Thyroid gland (tissue), 4 donors: ENCODE results near the gene NUMB. TPM values are rescaled to one million over a fixed set of nuclear protein-coding genes. Genes with fewer than 3 reads are reported as not detected.

Experiments
- DNase-seq, 2 donors: peaks; one replicate each; pipeline ENCODE4 v3.0.0-alpha.2; 2019
- H3K27ac ChIP-seq, 3 donors: fragments of 200-600 bp; sonication (generic); 1 replicate in 2 of 3; 2 replicates in 1 of 3; pipeline ENCODE4 v1.5.1; 2016 to 2019; ENCODE audit warnings: mild to moderate bottlenecking in 1 of 3, moderate library complexity in 1 of 3
- H3K27me3 ChIP-seq: fragments of 200-600 bp; sonication (generic); one replicate; pipeline ENCODE4 v1.5.1; 2019
- H3K36me3 ChIP-seq, 2 donors: fragments of 200-600 bp; sonication (generic); one replicate each; pipeline ENCODE4 v1.5.1; 2016 to 2019
- H3K4me1 ChIP-seq, 2 donors: fragments of 200-600 bp; sonication (generic); one replicate each; pipeline ENCODE4 v1.5.1; 2017 to 2019
- H3K4me3 ChIP-seq, 3 donors: fragments of 200-600 bp; sonication (generic); replicated peaks in 1 of 3; 1 replicate in 2 of 3; 2 replicates in 1 of 3; pipeline ENCODE4 v1.5.1; 2016; ENCODE audit warnings: mild to moderate bottlenecking in 1 of 3
- H3K9me3 ChIP-seq: fragments of 200-600 bp; sonication (generic); one replicate; pipeline ENCODE4 v1.5.1; 2017
- POLR2A ChIP-seq, 2 donors: fragments of 450-650 bp; IDR thresholded peaks; one replicate each; pipeline ENCODE4 v1.6.1; 2017; ENCODE audit warnings: antibody characterized with exemption in 2 of 2, mild to moderate bottlenecking in 2 of 2, moderate library complexity in 1 of 2
- WGBS, 2 donors: methylation state at CpG; one replicate each; pipeline ENCODE4 v1.1.5; 2017; 5-methylcytosine and 5-hydroxymethylcytosine counted together
- intact Hi-C: fragments of 100-400 bp; cut with DNase I; formaldehyde crosslinking; loops from one replicate; pipeline ENCODE4 v1.15.1; 2023
- total RNA-seq, 4 donors: library from RNA; depleted of rRNA; stranded (reverse); fragments of >200 nt; gene quantifications; one replicate each; pipeline ENCODE4 v1.2.3, GENCODE V29; 2016
- TF ChIP-seq, protein P1 (sequence below), 6 experiments: fragments of 200-600 bp in 3 of 6; fragments of 450-650 bp in 3 of 6; sonication (generic) in 3 of 6; IDR thresholded peaks; one replicate each; pipeline ENCODE4 v1.5.1; 2016 to 2019; ENCODE audit warnings: antibody characterized with exemption in 6 of 6, mild to moderate bottlenecking in 2 of 6, inconsistent platforms in 1 of 6, moderate library complexity in 1 of 6

NUMB gene
- total RNA-seq, 4 donors from 2014 or later, result 67.1 to 101 (median 86.7) TPM

DNA sequence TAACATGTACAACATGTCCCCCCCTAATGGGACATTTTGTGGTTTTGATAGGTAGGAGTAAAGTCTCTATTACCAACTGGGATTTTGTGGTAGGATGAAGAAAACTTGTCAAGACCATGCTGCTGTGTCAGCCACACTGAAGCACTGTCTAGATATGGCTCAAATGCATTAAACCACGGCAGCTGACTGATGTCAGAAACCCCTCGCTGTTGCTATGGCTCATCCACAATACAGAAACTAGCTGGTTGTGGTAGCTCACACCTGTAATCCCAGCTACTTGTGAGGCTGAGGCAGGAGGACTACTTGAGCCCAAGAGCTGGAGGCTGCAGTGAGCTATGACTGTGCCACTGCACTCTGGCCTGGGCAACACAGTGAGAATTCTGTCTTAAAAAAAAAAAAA is 181.0 kb downstream of the NUMB start:
- DNase-seq, result no peak
- 88 to 95% methylated on average over 2 of the region's 2 CpGs for WGBS, 2 donors

DNA sequence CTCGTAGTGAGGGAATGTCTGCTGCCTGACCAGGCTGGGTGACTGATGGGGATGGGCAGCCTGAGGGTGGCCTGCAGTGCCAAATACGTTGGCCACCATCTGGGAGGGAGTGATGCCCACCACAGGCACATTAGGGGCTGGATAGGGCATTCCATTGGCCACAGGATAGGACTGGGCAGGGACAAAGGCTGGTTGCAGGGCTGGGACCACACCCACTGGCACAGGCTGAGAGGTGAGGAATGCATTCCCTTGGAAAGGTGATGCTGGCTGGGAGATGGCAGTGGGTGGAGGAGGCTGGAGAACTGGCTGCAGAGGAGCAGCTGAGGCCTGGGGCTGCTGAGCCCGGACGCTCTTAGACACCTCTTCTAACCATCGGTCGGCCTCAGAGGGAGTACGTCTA is 181.5 kb downstream of the NUMB start:
- H3K36me3 ChIP-seq, result peaks cover 21 to 36% of the 10 kb centered on the region in 2 donors
- DNase-seq, result no peak
- intact Hi-C loops, result no loop called here
- no peak overlapping the region for H3K27ac ChIP-seq
- TF ChIP-seq, protein P1, sequence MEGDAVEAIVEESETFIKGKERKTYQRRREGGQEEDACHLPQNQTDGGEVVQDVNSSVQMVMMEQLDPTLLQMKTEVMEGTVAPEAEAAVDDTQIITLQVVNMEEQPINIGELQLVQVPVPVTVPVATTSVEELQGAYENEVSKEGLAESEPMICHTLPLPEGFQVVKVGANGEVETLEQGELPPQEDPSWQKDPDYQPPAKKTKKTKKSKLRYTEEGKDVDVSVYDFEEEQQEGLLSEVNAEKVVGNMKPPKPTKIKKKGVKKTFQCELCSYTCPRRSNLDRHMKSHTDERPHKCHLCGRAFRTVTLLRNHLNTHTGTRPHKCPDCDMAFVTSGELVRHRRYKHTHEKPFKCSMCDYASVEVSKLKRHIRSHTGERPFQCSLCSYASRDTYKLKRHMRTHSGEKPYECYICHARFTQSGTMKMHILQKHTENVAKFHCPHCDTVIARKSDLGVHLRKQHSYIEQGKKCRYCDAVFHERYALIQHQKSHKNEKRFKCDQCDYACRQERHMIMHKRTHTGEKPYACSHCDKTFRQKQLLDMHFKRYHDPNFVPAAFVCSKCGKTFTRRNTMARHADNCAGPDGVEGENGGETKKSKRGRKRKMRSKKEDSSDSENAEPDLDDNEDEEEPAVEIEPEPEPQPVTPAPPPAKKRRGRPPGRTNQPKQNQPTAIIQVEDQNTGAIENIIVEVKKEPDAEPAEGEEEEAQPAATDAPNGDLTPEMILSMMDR (IDR thresholded peaks at IDR 0.05), result no peak
- no peak overlapping the region for H3K4me3 ChIP-seq
- no peaks in the 10 kb centered on the region for H3K27me3 ChIP-seq
- no peaks in the 10 kb centered on the region for H3K4me1 ChIP-seq
- no peaks in the 10 kb centered on the region for H3K9me3 ChIP-seq
- WGBS, 2 donors, result 97 to 98% methylated on average over 5 to 7 of the region's 7 CpGs

More for the DNA sequence above, 181.0 kb downstream of the NUMB start:
- TF ChIP-seq, protein P1 (IDR thresholded peaks at IDR 0.05), result no peak
- TF ChIP-seq POLR2A (IDR thresholded peaks at IDR 0.05), result no peak
- H3K4me3 ChIP-seq, result no peak overlapping the region
- no peak overlapping the region for H3K27ac ChIP-seq
- no peaks in the 10 kb centered on the region for H3K4me1 ChIP-seq
- intact Hi-C loops, result no loop called here
- H3K27me3 ChIP-seq, result no peaks in the 10 kb centered on the region
- H3K9me3 ChIP-seq, result no peaks in the 10 kb centered on the region
- peaks cover 21 to 40% of the 10 kb centered on the region in 2 donors for H3K36me3 ChIP-seq

DNA sequence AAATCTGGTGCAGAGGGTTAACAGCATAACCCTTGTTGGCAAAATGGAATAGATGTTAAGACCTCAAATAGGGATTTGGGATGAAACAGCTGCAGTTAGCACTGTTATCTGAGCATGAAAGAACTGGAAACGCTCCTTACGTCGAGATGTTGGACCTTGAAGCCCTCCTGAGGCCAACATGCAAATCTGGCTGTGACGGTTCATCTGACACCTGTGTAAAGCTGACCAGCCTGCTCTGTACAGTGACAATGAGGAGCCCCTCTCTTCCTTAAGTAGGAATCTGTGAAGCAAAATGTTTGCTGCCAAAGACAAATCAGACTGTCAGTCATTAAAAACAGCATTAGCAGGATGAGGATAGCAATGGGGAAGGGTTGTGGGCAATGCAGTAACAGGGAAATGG is 184.5 kb downstream of the NUMB start:
- no peak for DNase-seq
- H3K9me3 ChIP-seq, result no peaks in the 10 kb centered on the region
- H3K27ac ChIP-seq, result no peak overlapping the region
- WGBS, 2 donors, result 80 to 96% methylated on average over 4 of the region's 4 CpGs
- no peak for TF ChIP-seq POLR2A (IDR thresholded peaks at IDR 0.05)
- TF ChIP-seq, protein P1 (IDR thresholded peaks at IDR 0.05), result no peak
- H3K27me3 ChIP-seq, result no peaks in the 10 kb centered on the region
- H3K4me3 ChIP-seq, result no peak overlapping the region
- intact Hi-C loops, result no loop called here
- H3K4me1 ChIP-seq, result peaks cover 8 to 15% of the 10 kb centered on the region in 2 donors
- peaks cover 14 to 25% of the 10 kb centered on the region in 2 donors for H3K36me3 ChIP-seq

DNA sequence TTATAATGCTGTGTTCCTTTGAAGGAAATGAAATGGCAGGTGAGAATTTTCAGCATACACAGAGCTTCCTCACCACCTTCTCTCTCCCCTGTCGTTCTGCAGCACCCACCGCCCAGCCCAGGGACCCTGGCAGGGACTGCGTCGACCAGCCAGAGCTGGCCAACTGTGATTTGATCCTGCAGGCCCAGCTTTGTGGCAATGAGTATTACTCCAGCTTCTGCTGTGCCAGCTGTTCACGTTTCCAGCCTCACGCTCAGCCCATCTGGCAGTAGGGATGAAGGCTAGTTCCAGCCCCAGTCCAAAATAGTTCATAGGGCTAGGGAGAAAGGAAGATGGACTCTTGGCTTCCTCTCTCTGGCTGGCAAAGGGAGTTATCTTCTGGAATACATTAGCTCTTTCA is 186.0 kb downstream of the NUMB start:
- Histone ChIP-seq H3K27ac (no peak overlapping the region), H3K36me3 (peaks cover 18 to 22% of the 10 kb centered on the region in 2 donors), H3K27me3 (no peaks in the 10 kb centered on the region), H3K4me3 (no peak overlapping the region), H3K4me1 (peaks cover 8 to 15% of the 10 kb centered on the region in 2 donors), H3K9me3 (no peaks in the 10 kb centered on the region)
- DNase-seq, result no peak
- TF ChIP-seq, protein P1 (IDR thresholded peaks at IDR 0.05), result no peak
- 83 to 86% methylated on average over 6 of the region's 6 CpGs for WGBS, 2 donors
- intact Hi-C loops, result no loop called here

DNA sequence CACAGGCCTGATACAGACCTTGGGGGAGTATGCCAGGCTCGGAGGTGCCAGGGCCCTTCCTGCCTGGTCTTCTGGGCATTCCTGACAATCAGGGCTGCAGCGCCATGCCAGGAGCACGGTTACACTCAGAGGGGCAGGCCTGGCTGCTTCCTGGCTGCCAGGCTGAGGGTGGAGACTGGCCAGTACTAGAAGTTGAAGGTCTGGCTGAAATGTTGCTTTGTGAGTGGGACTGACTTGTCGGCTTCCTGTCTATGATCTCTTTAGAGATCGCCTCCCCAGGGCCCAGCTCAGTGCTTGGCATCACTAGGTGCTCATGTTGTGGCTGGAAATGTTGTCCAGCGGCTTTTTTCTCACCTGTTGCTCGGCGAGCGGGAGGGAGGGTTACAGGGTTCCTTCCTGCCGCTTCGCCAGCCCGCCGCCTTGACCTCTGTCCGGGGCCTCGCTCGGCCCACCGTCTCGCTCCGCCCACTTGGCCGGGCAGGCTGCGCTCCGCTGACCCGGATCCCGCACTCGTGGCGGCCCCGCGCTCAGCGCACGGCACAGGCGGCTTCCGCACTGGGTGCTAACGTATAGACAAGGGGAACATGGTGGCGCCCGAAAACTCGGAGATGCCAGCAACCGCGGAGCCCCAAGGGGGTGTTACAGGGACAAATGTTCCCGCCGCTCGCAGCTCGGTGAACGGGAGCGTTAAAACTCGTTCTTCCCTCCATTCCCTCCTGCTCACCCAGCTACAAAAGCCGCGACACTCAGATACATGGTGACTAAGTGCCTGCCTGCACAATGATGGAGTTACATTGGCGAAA is 188.4 kb downstream of the NUMB start:
- peak; percentile 81 to 86 for DNase-seq

More for the DNA sequence above, 188.4 kb downstream of the NUMB start:
- peak overlapping the region in 1 of 3 donors; percentile 23 for H3K4me3 ChIP-seq
- peaks cover 8 to 15% of the 10 kb centered on the region in 2 donors for H3K4me1 ChIP-seq
- peak in 1 of 2 donors; percentile 53 for TF ChIP-seq POLR2A (IDR thresholded peaks at IDR 0.05)
- TF ChIP-seq, protein P1 (IDR thresholded peaks at IDR 0.05), result no peak
- no peaks in the 10 kb centered on the region for H3K9me3 ChIP-seq
- H3K36me3 ChIP-seq, result peaks cover 13 to 18% of the 10 kb centered on the region in 2 donors
- 12 to 22% methylated on average over 10 to 44 of the region's 48 CpGs for WGBS, 2 donors
- intact Hi-C loops, result no loop called here
- peak overlapping the region; percentile 57 to 75 (median 73) for H3K27ac ChIP-seq
- no peaks in the 10 kb centered on the region for H3K27me3 ChIP-seq
